SH-SY5Y (cell line): Measurements from ENCODE around the gene TRIM66.

Source experiments
- GATA2 ChIP-seq: IDR thresholded peaks from 2 replicates; pipeline ENCODE4 v1.6.1; 2011; ENCODE audit warnings: mild to moderate bottlenecking, low read depth, low read length
- GATA3 ChIP-seq: IDR thresholded peaks from 2 replicates; pipeline ENCODE4 v1.6.1; 2011; ENCODE audit warnings: low read depth, mild to moderate bottlenecking, low read length, moderate library complexity

Gene TRIM66

GRCh38 chr11:8671651-8672062 lies 10.8 kb downstream of the TRIM66 start:
- TF ChIP-seq GATA3 = no peak
- TF ChIP-seq GATA2 = no peak

DNA sequence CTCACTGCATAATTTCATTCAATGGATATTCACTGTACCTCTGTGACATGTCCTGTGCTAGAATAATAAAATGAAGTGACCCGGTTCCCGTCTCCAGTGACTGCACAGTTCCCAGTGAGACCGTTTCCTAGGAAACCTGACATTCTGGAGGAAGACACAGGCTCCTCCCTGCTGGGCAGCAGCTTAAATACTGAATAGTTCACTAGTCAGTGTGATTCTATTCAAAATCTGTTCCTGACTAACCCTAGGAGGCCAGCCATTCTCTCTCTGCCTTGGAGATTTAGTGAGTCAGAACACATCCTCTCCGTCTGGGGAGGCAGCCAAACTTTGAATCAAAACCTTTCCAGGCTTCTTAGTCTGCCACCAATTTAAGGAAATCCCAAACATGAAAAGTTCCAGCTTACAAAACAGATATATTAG lies 11.3 kb downstream of the TRIM66 start:
- no peak for TF ChIP-seq GATA3
- TF ChIP-seq GATA2 = no peak

DNA sequence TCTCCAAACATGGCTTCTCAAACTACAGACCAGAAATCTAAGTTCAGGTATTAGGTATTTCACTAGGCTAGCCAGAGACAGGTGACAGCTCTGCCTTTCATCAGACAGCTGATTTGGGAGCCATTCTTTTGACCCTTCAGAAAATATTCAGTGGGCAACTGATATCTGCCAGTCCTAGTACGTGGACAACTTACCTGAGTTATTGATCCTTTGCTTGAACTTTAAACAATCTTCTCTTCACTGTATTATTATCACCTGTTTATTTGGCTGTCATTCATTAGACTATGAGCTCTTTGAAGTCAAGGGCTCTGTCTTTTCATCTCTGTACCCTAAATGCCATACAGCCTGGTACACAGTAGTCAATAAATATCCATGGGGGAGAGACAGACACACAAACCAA lies 17.2 kb downstream of the TRIM66 start:
- TF ChIP-seq GATA3 (no peak), GATA2 (no peak)

DNA sequence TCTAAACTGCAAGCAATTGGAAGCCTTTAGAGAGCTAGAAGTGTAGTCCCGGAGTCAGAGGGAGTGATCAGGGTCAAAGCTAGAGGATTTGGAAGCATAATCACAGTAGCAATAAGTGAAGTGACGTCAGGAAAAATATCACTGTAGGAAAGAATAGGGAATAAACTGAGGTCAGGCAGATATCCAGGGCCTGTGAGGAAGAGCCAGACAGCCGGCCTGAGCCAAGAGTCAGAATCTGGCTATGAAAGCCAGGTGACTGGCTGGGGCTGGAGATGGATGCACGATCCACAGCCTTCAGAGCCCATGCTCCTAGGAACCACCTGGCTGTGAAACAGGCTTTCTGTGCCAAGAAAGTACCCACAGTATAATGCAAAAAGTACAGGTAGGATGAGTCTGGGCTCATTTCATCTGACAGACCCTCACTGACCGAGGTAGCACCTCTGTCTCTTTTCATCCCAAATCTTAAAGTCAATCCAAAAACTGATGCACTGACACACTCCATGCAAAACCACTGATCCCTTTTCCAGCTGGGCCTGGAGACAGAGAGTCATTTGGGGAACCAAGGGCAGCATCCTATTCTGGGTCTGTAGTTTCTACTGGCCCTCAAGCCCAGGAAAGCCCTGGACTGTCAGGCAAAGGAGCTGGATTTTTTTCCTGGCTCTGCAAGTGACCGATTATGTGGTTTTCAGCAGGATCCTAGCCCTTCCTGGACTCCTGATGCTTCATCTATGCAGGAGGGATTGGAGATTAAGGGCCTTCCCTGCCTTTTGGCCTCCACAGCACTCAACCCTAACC lies 21.3 kb downstream of the TRIM66 start:
- TF ChIP-seq GATA2 (no peak), GATA3 (no peak)

DNA sequence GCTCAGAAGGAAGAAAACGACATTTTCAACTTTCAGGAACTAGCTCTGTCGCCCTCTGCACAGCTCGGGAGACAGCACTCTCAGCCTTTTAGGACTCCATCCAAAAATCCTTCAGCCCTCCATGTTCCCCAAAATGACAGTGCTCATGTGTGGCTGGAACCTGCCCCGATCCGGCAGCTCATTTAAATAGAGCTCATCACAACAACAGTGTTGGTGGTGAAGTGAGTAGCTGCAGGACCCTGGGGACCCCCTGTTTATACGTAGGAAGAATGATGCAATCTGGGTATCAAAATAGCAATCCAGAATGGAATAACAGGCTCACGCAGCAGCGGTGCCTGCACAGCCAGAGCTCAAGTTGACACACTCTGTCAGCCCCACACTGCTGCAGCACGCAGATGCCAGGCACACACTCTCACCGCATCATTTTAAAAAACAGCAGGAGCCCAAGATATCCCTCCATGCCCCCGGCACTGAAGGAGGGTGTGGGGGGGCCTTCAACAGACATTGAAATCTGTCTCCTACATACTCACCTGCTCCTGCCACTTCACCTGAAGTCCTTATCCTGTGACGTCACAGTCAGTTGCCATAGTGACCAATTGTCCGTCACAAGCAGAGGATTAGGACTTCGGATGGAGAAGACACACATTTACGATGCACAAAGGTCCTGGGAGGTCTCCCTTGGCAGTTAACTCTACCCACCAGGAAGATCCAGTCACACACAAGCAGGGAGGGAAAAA lies 24.0 kb downstream of the TRIM66 start:
- no peak for TF ChIP-seq GATA2
- TF ChIP-seq GATA3 = no peak

GRCh38 chr11:8656291-8656690 lies 26.2 kb downstream of the TRIM66 start:
- TF ChIP-seq GATA3 (no peak), GATA2 (no peak)

DNA sequence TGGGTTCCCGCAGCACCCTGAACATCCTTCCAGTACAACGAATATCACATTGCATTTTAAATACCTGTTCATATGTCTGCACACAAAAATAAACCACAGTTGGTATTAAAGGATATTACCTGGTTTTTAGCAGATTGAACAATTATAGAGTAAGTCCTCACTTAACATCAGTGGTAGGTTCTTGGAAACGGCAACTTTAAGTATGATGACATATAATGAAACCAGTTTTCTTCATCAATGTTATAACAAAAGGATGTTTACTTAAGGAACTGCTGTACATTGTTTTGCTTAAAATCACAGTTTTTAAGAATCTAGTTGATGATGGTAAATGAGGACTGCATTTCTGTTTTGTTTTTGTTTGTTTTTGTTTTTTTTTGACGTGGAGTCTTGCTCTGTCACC lies 28.0 kb downstream of the TRIM66 start:
- no peak for TF ChIP-seq GATA2
- no peak for TF ChIP-seq GATA3

DNA sequence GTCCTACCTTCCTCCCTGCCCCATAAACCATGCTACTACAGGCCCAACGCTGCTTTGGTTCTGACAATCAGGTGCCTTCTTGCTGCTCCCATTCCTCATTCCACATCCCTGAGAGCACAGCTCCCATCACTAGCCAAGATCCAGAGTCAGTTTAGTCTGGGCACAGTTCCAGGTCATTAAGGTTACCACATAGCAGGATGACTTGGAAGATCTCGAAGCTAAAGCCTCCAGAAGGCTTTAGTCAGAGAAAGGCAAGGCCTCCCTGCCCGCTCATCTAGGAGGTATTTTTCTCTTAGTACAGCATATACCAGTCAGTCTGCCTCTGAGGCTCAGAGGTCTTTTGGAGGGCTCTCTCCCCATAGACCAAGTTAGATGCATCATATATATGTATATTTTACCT lies 30.3 kb downstream of the TRIM66 start:
- no peak for TF ChIP-seq GATA2
- no peak for TF ChIP-seq GATA3

- TF ChIP-seq GATA2 (no peak), GATA3 (no peak)
Observed at GRCh38 chr11:8650401-8650990, 32.0 kb downstream of the TRIM66 start.

DNA sequence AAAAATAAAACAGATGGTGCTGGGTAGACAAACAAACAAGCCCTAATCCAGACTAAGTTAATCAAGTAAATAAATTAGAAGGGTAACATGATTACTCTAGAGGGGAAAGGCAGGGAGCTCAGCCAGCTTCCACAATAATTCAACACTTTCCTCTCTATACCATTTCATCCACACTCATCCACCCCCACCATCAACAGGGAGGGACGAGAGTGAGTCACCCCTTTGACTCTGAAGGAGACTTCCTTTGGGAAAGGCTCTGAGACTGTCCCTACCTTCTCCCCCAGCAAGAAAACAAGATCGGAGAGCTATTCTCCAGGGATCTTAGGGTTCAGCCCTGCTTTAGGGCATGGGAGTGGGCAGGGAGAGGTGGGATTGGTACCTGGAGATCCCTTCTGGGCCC lies 33.1 kb downstream of the TRIM66 start:
- TF ChIP-seq GATA2 = no peak
- TF ChIP-seq GATA3 = no peak

DNA sequence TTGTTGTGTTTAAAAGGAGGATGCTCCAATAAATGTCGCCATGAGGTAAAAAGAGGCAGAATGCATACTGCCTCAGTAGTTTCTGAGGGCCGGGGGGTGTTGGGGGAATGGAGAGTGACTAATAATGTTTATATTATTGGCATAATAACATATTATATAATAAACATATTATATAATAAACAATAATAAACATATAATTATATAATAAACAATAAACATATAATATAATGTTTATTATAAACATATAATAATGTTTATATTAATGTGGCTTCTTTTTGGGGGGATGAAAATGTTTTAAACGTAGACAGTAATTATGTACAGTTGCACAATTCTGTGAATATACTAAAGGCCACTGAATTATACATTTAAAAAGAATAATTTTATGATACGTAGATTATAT lies 35.6 kb downstream of the TRIM66 start:
- TF ChIP-seq GATA3 (no peak), GATA2 (no peak)

DNA sequence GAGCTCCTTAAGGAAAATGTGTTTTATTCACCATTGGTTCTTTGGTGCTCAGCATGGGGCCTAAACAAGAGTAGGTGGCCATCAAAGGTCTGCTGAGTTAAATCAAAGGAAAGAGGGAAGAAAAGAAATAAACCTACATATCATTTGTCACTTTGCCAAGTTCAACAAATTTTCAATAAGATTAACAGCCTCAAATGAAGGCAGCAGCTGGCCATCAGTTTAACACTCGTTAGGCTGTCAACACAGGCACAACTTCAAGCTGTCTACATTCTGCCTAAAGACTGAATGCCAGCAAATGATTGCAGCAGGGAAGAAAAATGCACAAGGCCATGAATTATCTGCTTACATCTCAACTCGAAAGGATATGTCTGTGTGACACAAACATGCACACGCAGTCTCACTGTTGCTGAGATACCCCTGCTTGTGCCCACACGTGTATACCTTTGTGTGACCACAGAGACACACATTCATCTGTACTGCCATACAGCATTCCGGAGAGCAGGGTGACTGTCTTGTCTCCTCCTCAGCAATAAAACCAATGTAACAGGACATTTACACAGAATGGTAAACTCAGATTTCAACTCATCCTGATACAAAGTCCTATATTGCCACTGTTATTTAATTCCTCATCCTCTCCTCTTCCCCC lies 40.1 kb downstream of the TRIM66 start:
- TF ChIP-seq GATA2 = no peak
- no peak for TF ChIP-seq GATA3

- no peak for TF ChIP-seq GATA2
- no peak for TF ChIP-seq GATA3
Observed at GRCh38 chr11:8641332-8641731, 41.1 kb downstream of the TRIM66 start.

- TF ChIP-seq GATA2 = no peak
- no peak for TF ChIP-seq GATA3
Observed at GRCh38 chr11:8640267-8640906, 42.1 kb downstream of the TRIM66 start.

DNA sequence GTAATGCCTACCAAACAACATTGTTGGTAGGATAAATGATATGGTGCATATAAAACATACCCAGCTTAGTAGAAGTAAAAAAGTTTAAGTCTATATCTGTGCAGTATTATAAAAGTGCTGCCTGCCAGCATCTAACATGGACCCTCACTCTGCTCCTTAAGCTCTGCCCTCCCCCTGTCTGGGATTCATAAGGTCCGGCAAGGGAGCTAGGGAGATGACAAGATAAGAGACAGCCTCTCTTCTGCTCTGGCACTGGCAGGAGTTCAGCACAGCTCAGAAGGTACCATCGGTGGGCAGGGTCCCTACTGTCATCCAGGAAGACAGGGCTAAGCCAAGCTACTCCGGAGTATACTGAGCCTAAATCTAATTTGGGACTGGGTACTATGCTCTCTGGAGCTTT lies 42.8 kb downstream of the TRIM66 start:
- 0 out of 2 replicates have a peak, but pooled peaks have one; percentile 39 for TF ChIP-seq GATA3
- peak; percentile 82; the same call in 1 of the 2 replicates for TF ChIP-seq GATA2

DNA sequence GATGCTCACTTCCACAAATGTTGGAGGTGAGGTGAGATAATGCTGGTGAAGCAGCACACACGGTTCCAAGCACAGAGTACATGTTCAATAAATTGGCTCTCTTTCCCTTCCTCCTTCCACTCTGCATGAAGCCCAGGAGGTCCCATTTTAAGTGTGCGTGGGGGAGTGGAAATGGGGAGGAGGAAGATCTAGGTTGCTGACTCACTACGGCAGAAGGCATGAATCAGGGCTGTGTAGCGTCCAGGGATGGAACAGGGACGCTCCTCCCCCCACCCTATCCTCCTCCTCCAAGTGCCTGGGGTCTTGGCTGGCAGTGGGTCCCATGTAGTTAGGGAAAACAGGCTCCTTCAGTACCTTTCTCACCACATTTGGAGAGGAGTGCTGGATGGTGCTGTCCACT lies 44.2 kb downstream of the TRIM66 start:
- TF ChIP-seq GATA2 (no peak), GATA3 (no peak)
